Measurements from ENCODE around the gene FABP2. TPM values are rescaled to one million over a fixed set of nuclear protein-coding genes. Genes with fewer than 3 reads are reported as not detected.

The FABP2 gene
- total RNA-seq: not detected in 2 replicates

DNA sequence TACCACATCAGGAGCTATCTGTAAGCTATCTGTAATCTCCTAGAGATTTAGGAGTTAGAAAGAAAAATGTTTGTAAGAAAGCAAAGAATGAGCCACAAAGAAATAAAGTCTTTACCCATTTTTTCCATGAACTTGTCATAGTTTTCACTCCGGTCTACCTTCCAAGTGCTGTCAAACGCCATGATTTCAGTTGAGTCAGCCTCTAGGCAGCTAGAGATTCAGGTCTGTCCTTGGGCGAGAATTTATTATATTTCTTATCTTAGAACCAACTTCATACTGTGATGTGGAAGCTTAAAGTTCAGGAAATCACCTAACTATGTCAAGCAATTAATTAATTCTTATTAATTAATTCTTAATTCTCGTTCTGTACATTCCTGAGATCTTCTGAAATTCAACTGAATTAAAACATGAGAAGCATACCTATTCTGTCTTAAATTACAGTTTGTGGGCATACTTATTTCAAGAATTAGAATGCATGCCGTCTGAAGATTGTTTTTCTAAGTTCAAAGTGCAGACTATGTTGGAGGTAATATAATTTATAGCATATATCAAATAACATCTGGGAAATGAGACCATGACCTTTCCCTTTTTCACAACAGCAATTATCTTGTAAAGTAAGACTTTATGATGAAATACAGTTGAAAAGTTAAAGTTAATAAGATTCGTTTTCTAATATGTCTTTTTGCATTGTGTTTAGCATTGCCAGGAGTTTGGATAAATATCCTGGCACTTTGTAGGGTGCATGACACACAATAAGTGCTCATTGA, at the start of gene FABP2:
FABP2 (minus strand) TSS at position 218 of the 767 bp plus-strand sequence; CDS start at position 182, 36 bp downstream.

Other genes with a start within 250 kb of the FABP2 start
- not detected in 2 replicates for gene MYOZ2, start 186.3 kb downstream of the FABP2 start, total RNA-seq
- 18.9 and 19.1 TPM in 2 replicates for gene USP53, start 109.4 kb downstream of the FABP2 start, total RNA-seq

All from cardiac ventricle fibroblast (primary cell).